Right lobe of liver (tissue), 4 donors: ENCODE data around the gene KRT32.

Source experiments
- POLR2A ChIP-seq: fragments of 450-650 bp; IDR thresholded peaks from one replicate; pipeline ENCODE4 v1.6.1; 2017; ENCODE audit warnings: antibody characterized with exemption, mild to moderate bottlenecking
- TF ChIP-seq, protein P1 (sequence below), 4 donors: fragments of 200-600 bp in 3 of 4; fragments of 450-650 bp in 1 of 4; IDR thresholded peaks; one replicate each; pipeline versions ENCODE4 v1.5.1 to v1.8.0; 2016 to 2022; ENCODE audit warnings: antibody characterized with exemption in 4 of 4, mild to moderate bottlenecking in 2 of 4
- donor health status: DM: no; HTN: no; CAD: no.
- donor health status: DM: no; HTN: no; CAD: no.
- donor health status: DM: no; HTN: yes; CAD: no.

DNA sequence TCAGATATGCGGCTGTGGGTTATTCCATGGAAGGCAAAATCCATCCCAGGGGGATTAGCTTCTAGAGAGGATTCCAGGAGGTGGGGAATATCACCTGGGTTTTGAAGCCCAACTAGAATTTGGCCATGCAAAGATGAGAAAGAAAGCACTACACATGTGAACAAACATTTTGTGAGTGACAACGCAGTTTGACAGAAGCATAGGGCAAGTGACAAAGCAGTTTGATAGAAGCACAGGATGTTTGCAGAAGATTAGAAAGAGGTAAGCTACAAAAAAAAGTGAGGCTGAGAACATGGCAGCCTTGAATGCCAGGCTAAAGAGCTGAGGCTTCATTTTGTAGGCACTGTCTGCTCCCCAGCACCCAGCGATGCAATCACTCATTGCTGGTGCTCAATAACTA lies 14.1 kb downstream of the KRT32 start:
- TF ChIP-seq, protein P1, sequence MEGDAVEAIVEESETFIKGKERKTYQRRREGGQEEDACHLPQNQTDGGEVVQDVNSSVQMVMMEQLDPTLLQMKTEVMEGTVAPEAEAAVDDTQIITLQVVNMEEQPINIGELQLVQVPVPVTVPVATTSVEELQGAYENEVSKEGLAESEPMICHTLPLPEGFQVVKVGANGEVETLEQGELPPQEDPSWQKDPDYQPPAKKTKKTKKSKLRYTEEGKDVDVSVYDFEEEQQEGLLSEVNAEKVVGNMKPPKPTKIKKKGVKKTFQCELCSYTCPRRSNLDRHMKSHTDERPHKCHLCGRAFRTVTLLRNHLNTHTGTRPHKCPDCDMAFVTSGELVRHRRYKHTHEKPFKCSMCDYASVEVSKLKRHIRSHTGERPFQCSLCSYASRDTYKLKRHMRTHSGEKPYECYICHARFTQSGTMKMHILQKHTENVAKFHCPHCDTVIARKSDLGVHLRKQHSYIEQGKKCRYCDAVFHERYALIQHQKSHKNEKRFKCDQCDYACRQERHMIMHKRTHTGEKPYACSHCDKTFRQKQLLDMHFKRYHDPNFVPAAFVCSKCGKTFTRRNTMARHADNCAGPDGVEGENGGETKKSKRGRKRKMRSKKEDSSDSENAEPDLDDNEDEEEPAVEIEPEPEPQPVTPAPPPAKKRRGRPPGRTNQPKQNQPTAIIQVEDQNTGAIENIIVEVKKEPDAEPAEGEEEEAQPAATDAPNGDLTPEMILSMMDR (IDR thresholded peaks at IDR 0.05), result no peak
- no peak for TF ChIP-seq POLR2A
